ENCODE measurements around the gene MALSU1. TPM values are rescaled to one million over a fixed set of nuclear protein-coding genes. Genes with fewer than 3 reads are reported as not detected.

Gene MALSU1
- 68.5 TPM for polyA plus RNA-seq (2012; ENCODE audit: insufficient read length, low read depth)

- TF ChIP-seq SIN3A (IDR thresholded peaks at IDR 0.05; ENCODE audit: borderline replicate concordance, insufficient read depth, low read length) (peak; percentile 93; the same call in 1 of the 2 replicates), TAF1 (IDR thresholded peaks at IDR 0.05; ENCODE audit: borderline replicate concordance, insufficient read depth, low read length) (peak; percentile 78; the same call in 1 of the 2 replicates), POLR2AphosphoS5 (IDR thresholded peaks at IDR 0.05; ENCODE audit: low read depth, low read length) (peak; percentile 94), FOXP2 (optimal IDR thresholded peaks at IDR 0.05; ENCODE audit: borderline replicate concordance, extremely low read depth, extremely low read length, insufficient read depth) (no peak)
- TF ChIP-seq, protein P1, sequence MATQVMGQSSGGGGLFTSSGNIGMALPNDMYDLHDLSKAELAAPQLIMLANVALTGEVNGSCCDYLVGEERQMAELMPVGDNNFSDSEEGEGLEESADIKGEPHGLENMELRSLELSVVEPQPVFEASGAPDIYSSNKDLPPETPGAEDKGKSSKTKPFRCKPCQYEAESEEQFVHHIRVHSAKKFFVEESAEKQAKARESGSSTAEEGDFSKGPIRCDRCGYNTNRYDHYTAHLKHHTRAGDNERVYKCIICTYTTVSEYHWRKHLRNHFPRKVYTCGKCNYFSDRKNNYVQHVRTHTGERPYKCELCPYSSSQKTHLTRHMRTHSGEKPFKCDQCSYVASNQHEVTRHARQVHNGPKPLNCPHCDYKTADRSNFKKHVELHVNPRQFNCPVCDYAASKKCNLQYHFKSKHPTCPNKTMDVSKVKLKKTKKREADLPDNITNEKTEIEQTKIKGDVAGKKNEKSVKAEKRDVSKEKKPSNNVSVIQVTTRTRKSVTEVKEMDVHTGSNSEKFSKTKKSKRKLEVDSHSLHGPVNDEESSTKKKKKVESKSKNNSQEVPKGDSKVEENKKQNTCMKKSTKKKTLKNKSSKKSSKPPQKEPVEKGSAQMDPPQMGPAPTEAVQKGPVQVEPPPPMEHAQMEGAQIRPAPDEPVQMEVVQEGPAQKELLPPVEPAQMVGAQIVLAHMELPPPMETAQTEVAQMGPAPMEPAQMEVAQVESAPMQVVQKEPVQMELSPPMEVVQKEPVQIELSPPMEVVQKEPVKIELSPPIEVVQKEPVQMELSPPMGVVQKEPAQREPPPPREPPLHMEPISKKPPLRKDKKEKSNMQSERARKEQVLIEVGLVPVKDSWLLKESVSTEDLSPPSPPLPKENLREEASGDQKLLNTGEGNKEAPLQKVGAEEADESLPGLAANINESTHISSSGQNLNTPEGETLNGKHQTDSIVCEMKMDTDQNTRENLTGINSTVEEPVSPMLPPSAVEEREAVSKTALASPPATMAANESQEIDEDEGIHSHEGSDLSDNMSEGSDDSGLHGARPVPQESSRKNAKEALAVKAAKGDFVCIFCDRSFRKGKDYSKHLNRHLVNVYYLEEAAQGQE (IDR thresholded peaks at IDR 0.05; ENCODE audit: insufficient read depth in 1 of 2, low read depth in 2 of 2, low read length in 2 of 2), result no peak
Measured at GRCh38 chr7:23298885-23299769, at the start of gene MALSU1. Gene MALSU1, plus strand, starts transcription at chr7:23299339. Its CDS starts 14 bp downstream, at chr7:23299353.

- TF ChIP-seq POLR2AphosphoS5 (IDR thresholded peaks at IDR 0.05; ENCODE audit: low read depth, low read length) (no peak), SIN3A (IDR thresholded peaks at IDR 0.05; ENCODE audit: borderline replicate concordance, insufficient read depth, low read length) (no peak), FOXP2 (optimal IDR thresholded peaks at IDR 0.05; ENCODE audit: borderline replicate concordance, extremely low read depth, extremely low read length, insufficient read depth) (no peak), TAF1 (IDR thresholded peaks at IDR 0.05; ENCODE audit: borderline replicate concordance, insufficient read depth, low read length) (no peak)
- TF ChIP-seq, protein P1 (IDR thresholded peaks at IDR 0.05; ENCODE audit: insufficient read depth in 1 of 2, low read depth in 2 of 2, low read length in 2 of 2), result no peak
Measured at GRCh38 chr7:23249486-23249885, 49.7 kb upstream of the MALSU1 start.

DNA sequence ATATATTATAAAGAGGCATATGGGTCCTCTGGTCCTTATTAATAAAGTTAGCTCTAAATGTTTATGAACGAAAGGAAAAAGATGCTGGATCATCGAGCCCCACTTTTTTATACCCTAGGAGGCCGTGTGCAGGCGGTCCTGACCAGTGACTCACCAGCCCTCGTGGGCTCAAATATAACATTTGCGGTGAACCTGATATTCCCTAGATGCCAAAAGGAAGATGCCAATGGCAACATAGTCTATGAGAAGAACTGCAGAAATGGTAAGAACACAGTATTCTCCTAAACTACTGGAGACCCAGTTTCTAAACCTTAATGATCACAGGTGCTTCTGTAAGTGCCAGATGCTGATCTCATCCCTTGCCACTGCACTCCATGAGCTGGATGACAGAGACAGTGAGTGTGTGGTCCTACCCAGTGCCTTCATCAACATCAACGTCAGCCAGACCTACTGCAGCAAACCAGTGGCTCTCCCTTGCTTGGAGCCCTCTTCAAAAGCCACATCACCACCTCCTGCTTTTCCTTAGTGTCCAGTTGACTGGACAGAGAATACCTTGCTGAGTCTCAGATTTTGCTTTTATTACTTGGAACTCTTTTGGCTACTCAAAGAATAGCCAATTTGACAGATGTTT, 45.0 kb upstream of the MALSU1 start:
- TF ChIP-seq FOXP2 (optimal IDR thresholded peaks at IDR 0.05; ENCODE audit: borderline replicate concordance, extremely low read depth, extremely low read length, insufficient read depth), result no peak
- TF ChIP-seq TAF1 (IDR thresholded peaks at IDR 0.05; ENCODE audit: borderline replicate concordance, insufficient read depth, low read length), result no peak
- TF ChIP-seq, protein P1 (IDR thresholded peaks at IDR 0.05; ENCODE audit: insufficient read depth in 1 of 2, low read depth in 2 of 2, low read length in 2 of 2), result no peak
- no peak for TF ChIP-seq SIN3A (IDR thresholded peaks at IDR 0.05; ENCODE audit: borderline replicate concordance, insufficient read depth, low read length)
- no peak for TF ChIP-seq POLR2AphosphoS5 (IDR thresholded peaks at IDR 0.05; ENCODE audit: low read depth, low read length)

- TF ChIP-seq POLR2AphosphoS5 (IDR thresholded peaks at IDR 0.05; ENCODE audit: low read depth, low read length) (no peak), TAF1 (IDR thresholded peaks at IDR 0.05; ENCODE audit: borderline replicate concordance, insufficient read depth, low read length) (no peak), SIN3A (IDR thresholded peaks at IDR 0.05; ENCODE audit: borderline replicate concordance, insufficient read depth, low read length) (no peak), FOXP2 (optimal IDR thresholded peaks at IDR 0.05; ENCODE audit: borderline replicate concordance, extremely low read depth, extremely low read length, insufficient read depth) (no peak)
- TF ChIP-seq, protein P1 (IDR thresholded peaks at IDR 0.05; ENCODE audit: insufficient read depth in 1 of 2, low read depth in 2 of 2, low read length in 2 of 2), result no peak
Measured at GRCh38 chr7:23256731-23257130, 42.4 kb upstream of the MALSU1 start.
